ENCODE results near the gene DPT.

DNA sequence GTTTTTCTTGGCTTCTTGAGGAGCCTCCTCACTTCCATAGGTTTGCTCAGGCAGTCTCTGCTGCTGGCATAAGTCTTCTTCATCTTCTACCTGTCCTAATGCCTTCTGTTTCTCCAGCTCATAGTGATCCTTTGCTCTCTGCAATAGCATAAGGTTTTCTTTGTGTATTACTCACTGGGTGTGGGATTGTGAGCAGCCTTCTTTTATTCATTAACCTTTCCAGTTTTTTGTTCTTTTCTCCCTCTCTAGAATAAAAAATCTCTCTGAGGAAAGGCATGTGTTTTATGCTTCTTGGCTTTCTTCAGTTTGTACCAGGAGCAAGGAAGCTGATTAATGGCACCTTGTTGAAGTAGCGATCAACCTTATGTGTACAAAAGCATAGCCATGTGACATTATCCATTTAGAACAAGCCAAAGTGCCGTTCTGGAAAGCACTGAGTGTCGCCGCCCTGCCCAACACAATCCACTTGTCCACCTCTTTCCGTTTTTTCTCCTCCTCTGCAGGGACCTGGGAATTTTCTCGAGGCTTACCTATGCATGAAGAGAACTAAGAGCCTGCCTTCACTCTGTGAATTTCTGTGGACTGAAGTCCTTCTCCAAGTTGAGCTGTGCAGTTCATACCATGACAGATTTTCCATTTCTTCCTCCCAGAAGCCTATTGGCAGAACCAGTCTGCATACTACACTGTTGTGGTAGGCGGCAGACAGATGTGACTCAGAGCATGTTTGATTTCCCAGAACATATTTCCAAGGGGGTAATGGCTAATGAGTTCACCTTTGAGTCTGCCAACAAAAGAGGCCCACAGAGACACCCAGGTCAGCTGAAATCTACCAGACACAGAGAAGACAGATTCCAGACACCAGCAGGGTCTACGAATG lies 39.0 kb downstream of the DPT start:
- no peak for TF ChIP-seq POLR2A (IDR thresholded peaks at IDR 0.05)
- TF ChIP-seq, protein P1, sequence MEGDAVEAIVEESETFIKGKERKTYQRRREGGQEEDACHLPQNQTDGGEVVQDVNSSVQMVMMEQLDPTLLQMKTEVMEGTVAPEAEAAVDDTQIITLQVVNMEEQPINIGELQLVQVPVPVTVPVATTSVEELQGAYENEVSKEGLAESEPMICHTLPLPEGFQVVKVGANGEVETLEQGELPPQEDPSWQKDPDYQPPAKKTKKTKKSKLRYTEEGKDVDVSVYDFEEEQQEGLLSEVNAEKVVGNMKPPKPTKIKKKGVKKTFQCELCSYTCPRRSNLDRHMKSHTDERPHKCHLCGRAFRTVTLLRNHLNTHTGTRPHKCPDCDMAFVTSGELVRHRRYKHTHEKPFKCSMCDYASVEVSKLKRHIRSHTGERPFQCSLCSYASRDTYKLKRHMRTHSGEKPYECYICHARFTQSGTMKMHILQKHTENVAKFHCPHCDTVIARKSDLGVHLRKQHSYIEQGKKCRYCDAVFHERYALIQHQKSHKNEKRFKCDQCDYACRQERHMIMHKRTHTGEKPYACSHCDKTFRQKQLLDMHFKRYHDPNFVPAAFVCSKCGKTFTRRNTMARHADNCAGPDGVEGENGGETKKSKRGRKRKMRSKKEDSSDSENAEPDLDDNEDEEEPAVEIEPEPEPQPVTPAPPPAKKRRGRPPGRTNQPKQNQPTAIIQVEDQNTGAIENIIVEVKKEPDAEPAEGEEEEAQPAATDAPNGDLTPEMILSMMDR (IDR thresholded peaks at IDR 0.05) = no peak

Measured in testis (tissue), 2 donors.